Activated CD8-positive, alpha-beta memory T cell treated with anti-CD3 and anti-CD28 coated beads, Interleukin-2, amount 50 U/mL, for 24 hours (primary cell): Measurements from ENCODE around the gene PSTPIP2.

Experiments
- DNase-seq: peaks from one replicate; pipeline ENCODE4 v3.0.0-alpha.2; 2020; ENCODE audit errors: extremely low read depth

PSTPIP2 gene

GRCh38 chr18:45935591-45936335 is 136.3 kb downstream of the PSTPIP2 start:
- no peak for DNase-seq
